Measurements from ENCODE around the gene GPR153.

- TF ChIP-seq CTCF (conservative IDR thresholded peaks at IDR 0.05 in 1 of 2, IDR thresholded peaks at IDR 0.05 in 1 of 2; ENCODE audit: extremely low read depth in 1 of 2, insufficient read depth in 1 of 2, low read depth in 1 of 2, low read length in 2 of 2) (no peak), EZH2 (IDR thresholded peaks at IDR 0.05; ENCODE audit: borderline replicate concordance, low read length) (no peak)
Observed at GRCh38 chr1:6260961-6261614, at the start of gene GPR153.

Data from mammary epithelial cell (primary cell).